Ishikawa (cell line): Measurements from ENCODE around the gene SMARCD3.

Source experiments
- CEBPB ChIP-seq: IDR thresholded peaks from 2 replicates; pipeline ENCODE4 v1.6.1; 2012
- CREB1 ChIP-seq: IDR thresholded peaks from 2 replicates; pipeline ENCODE4 v1.6.1; 2012; ENCODE audit warnings: low read depth
- RAD21 ChIP-seq: IDR thresholded peaks from 2 replicates; pipeline ENCODE4 v1.6.1; 2012; ENCODE audit warnings: low read depth
- YY1 ChIP-seq: IDR thresholded peaks from 2 replicates; pipeline ENCODE4 v1.6.1; 2012; ENCODE audit warnings: low read depth
- TF ChIP-seq, protein P1 (sequence below): IDR thresholded peaks from 2 replicates; pipeline ENCODE4 v1.6.1; 2012
- TF ChIP-seq, protein P2 (sequence below): IDR thresholded peaks from 2 replicates; pipeline ENCODE4 v1.6.1; 2012; ENCODE audit warnings: low read depth, mild to moderate bottlenecking

DNA sequence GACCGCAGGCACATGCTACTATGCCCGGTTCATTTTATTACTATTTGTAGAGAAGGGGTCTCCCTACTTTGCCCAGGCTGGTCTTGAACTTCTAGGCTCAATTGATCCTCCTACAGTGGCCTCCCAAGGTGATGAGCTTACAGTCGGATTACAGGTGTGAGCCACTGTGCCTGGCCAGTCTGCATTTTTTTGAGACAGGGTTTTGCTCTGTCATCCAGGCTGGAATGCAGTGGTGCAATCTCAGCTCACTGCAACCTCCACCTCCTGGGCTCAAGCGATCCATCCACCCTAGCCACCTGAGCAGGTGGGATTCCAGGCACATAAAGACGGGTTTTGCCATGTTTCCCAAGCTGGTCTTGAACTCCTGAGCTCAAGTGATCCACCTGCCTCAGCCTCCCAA lies 35.9 kb downstream of the SMARCD3 start:
- TF ChIP-seq, protein P1, sequence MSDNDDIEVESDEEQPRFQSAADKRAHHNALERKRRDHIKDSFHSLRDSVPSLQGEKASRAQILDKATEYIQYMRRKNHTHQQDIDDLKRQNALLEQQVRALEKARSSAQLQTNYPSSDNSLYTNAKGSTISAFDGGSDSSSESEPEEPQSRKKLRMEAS: no peak
- TF ChIP-seq CEBPB: no peak
- no peak for TF ChIP-seq RAD21
- no peak for TF ChIP-seq YY1
- TF ChIP-seq, protein P2, sequence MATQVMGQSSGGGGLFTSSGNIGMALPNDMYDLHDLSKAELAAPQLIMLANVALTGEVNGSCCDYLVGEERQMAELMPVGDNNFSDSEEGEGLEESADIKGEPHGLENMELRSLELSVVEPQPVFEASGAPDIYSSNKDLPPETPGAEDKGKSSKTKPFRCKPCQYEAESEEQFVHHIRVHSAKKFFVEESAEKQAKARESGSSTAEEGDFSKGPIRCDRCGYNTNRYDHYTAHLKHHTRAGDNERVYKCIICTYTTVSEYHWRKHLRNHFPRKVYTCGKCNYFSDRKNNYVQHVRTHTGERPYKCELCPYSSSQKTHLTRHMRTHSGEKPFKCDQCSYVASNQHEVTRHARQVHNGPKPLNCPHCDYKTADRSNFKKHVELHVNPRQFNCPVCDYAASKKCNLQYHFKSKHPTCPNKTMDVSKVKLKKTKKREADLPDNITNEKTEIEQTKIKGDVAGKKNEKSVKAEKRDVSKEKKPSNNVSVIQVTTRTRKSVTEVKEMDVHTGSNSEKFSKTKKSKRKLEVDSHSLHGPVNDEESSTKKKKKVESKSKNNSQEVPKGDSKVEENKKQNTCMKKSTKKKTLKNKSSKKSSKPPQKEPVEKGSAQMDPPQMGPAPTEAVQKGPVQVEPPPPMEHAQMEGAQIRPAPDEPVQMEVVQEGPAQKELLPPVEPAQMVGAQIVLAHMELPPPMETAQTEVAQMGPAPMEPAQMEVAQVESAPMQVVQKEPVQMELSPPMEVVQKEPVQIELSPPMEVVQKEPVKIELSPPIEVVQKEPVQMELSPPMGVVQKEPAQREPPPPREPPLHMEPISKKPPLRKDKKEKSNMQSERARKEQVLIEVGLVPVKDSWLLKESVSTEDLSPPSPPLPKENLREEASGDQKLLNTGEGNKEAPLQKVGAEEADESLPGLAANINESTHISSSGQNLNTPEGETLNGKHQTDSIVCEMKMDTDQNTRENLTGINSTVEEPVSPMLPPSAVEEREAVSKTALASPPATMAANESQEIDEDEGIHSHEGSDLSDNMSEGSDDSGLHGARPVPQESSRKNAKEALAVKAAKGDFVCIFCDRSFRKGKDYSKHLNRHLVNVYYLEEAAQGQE: no peak
- TF ChIP-seq CREB1: no peak
